Keratinocyte (primary cell): ENCODE data around the gene SREBF2. TPM values are rescaled to one million over a fixed set of nuclear protein-coding genes. Genes with fewer than 3 reads are reported as not detected.

Experiments
- DNase-seq: peaks from one replicate; pipeline ENCODE4 v3.0.0-alpha.2; 2011; ENCODE audit warnings: low read depth, missing footprints, low spot score
- FAIRE-seq: peaks from 2 replicates; lab custom pipeline; 2011; peaks lifted over from hg19 to GRCh38; lab: Jason Lieb, UNC
- H2AFZ ChIP-seq: 2 replicates; pipeline ENCODE4 v1.6.0; 2012; ENCODE audit warnings: low read length, control low read depth, inconsistent platforms; ENCODE audit not compliant: control insufficient read depth
- H3K27ac ChIP-seq: 2 replicates; pipeline ENCODE4 v1.5.1; 2011; ENCODE audit warnings: low read length; ENCODE audit not compliant: control insufficient read depth, insufficient read depth
- H3K27me3 ChIP-seq: 3 replicates; pipeline ENCODE4 v1.6.0; 2011; ENCODE audit warnings: low read length; ENCODE audit not compliant: control insufficient read depth, insufficient read depth; ENCODE audit errors: extremely low read depth
- H3K36me3 ChIP-seq, 2 experiments: 2 replicates in 1 of 2; 3 replicates in 1 of 2; pipeline ENCODE4 v1.5.1; 2011; ENCODE audit warnings: low read length in 2 of 2, mild to moderate bottlenecking in 1 of 2; ENCODE audit not compliant: control insufficient read depth in 2 of 2, insufficient read depth in 2 of 2; ENCODE audit errors: extremely low read depth in 1 of 2
- H3K4me1 ChIP-seq: 3 replicates; pipeline ENCODE4 v1.5.1; 2011; ENCODE audit warnings: low read length; ENCODE audit not compliant: control insufficient read depth, insufficient read depth; ENCODE audit errors: extremely low read depth
- H3K4me2 ChIP-seq: 3 replicates; pipeline ENCODE4 v1.6.0; 2011; ENCODE audit warnings: low read depth, low read length; ENCODE audit not compliant: control insufficient read depth, insufficient read depth; ENCODE audit errors: extremely low read depth
- H3K4me3 ChIP-seq, 3 experiments: fragments of 200-600 bp in 1 of 3; sonication (generic) in 1 of 3; 2 replicates in 2 of 3; 3 replicates in 1 of 3; pipeline ENCODE4 v1.5.1; 2011 to 2016; ENCODE audit warnings: low read length in 3 of 3, mild to moderate bottlenecking in 3 of 3, control low read depth in 2 of 3, inconsistent platforms in 1 of 3, low read depth in 1 of 3, mixed read lengths in 1 of 3, mixed run types in 1 of 3, moderate library complexity in 1 of 3; ENCODE audit not compliant: control insufficient read depth in 2 of 3, insufficient read depth in 2 of 3; ENCODE audit errors: extremely low read depth in 1 of 3
- H3K79me2 ChIP-seq: 2 replicates; pipeline ENCODE4 v1.6.0; 2012; ENCODE audit warnings: low read length; ENCODE audit not compliant: control insufficient read depth, insufficient read depth
- H3K9ac ChIP-seq: 3 replicates; pipeline ENCODE4 v1.6.0; 2011; ENCODE audit warnings: low read length; ENCODE audit not compliant: control insufficient read depth, insufficient read depth; ENCODE audit errors: extremely low read depth
- H3K9me1 ChIP-seq: 3 replicates; pipeline ENCODE4 v1.6.0; 2011; ENCODE audit warnings: low read length; ENCODE audit not compliant: control insufficient read depth, insufficient read depth; ENCODE audit errors: extremely low read depth
- H3K9me3 ChIP-seq: 2 replicates; pipeline ENCODE4 v1.5.1; 2012; ENCODE audit warnings: low read depth, low read length; ENCODE audit not compliant: control insufficient read depth
- H4K20me1 ChIP-seq: 3 replicates; pipeline ENCODE4 v1.6.0; 2011; ENCODE audit warnings: low read length; ENCODE audit not compliant: control insufficient read depth, insufficient read depth; ENCODE audit errors: extremely low read depth
- CTCF ChIP-seq, 3 experiments: IDR thresholded peaks in 1 of 3; conservative IDR thresholded peaks in 1 of 3; optimal IDR thresholded peaks in 1 of 3; 2 replicates in 2 of 3; 3 replicates in 1 of 3; pipeline versions ENCODE3 to v1.5.1; 2011; ENCODE audit warnings: low read length in 3 of 3, mild to moderate bottlenecking in 3 of 3, moderate library complexity in 2 of 3, control low read depth in 1 of 3, inconsistent platforms in 1 of 3; ENCODE audit not compliant: insufficient read depth in 2 of 3; ENCODE audit errors: extremely low read depth in 1 of 3
- EZH2 ChIP-seq: IDR thresholded peaks from one replicate; pipeline ENCODE4 v1.6.1; 2012; ENCODE audit warnings: inconsistent platforms, mild to moderate bottlenecking, low read length, moderate library complexity
- dilution Hi-C: fragments of 300-500 bp; cut with MboI; formaldehyde crosslinking; loops from one replicate; pipeline ENCODE4 v1.7.0; 2020; ENCODE audit warnings: low sequenced_read_pairs; ENCODE audit not compliant: extremely low pct_ligation_motif_present
- polyA plus RNA-seq, 5 experiments: library from polyadenylated mRNA; depleted of rRNA in 3 of 5; stranded (reverse) in 3 of 5; stranded (forward) in 1 of 5; unstranded in 1 of 5; fragments of >200 nt; gene quantifications; 1 replicate in 1 of 5; 2 replicates in 3 of 5; 3 replicates in 1 of 5; pipeline versions ENCODE4 v1.2.1 to v1.2.3, GENCODE V29; 2011 to 2012; ENCODE audit warnings: missing spikeins in 2 of 5, low read depth in 1 of 5, low replicate concordance in 1 of 5

The SREBF2 gene
- polyA plus RNA-seq, 1 donor (not counting 4 experiments of a cell fraction or from before 2014, with no cell fraction given) = 57.5 TPM

GRCh38 chr22:41940832-41941765, 108.2 kb downstream of the SREBF2 start:
- no peak overlapping the region for H3K4me2 ChIP-seq
- peak; percentile 85 for FAIRE-seq
- H2AFZ ChIP-seq = peak overlapping the region; percentile 57
- DNase-seq = peak; percentile 70
- H3K9me3 ChIP-seq = no peaks in the 10 kb centered on the region
- no peaks in the 10 kb centered on the region for H3K27me3 ChIP-seq
- peaks cover 20% of the 10 kb centered on the region for H3K4me1 ChIP-seq
- peak overlapping the region; percentile 44 for H3K27ac ChIP-seq
- no peak overlapping the region for H3K4me3 ChIP-seq
- H4K20me1 ChIP-seq = no peaks in the 10 kb centered on the region
- dilution Hi-C loops = no loop called here
- H3K36me3 ChIP-seq = peaks cover 0 to 16% of the 10 kb centered on the region in 2 experiments
- H3K9me1 ChIP-seq = no peaks in the 10 kb centered on the region
- H3K9ac ChIP-seq = peak overlapping the region; percentile 40
- TF ChIP-seq CTCF (optimal IDR thresholded peaks at IDR 0.05 in 1 of 3, IDR thresholded peaks at IDR 0.05 in 1 of 3, conservative IDR thresholded peaks at IDR 0.05 in 1 of 3; ENCODE audit: extremely low read depth in 1 of 3, insufficient read depth in 2 of 3, low read length in 3 of 3) (peak; percentile 87 to 98 (median 90)), EZH2 (no peak)
- peaks cover 6% of the 10 kb centered on the region for H3K79me2 ChIP-seq

DNA sequence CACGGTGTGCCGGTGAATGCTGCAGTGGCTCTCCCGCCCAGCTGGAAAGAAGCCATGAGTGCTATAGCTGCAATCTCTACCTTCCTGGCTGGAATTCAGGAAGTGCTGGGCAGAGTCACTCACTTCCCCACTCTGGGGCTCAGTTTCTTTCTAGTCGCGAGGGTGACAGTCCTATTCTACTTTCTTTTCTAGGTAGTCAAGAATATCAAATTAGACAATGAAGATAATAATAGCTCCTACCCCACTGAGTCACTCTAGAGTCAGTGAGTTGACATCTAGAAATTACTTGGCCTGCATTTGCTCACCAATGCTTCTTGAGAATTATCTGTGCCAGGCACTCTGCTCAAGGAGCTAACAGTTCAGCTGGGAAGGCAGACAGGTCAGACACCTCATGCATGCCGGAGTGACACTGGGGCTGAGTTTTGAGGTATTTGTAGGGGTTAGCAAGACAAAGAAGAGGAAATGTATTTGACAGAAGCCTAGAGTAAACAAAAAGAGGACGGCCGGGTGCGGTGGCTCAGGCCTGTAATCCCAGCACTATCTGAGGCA, 110.8 kb downstream of the SREBF2 start:
- H3K9me3 ChIP-seq = no peaks in the 10 kb centered on the region
- no peak overlapping the region for H3K4me2 ChIP-seq
- no peaks in the 10 kb centered on the region for H4K20me1 ChIP-seq
- H3K4me1 ChIP-seq = peaks cover 27% of the 10 kb centered on the region
- DNase-seq (no peak), FAIRE-seq (no peak)
- peaks cover 0 to 16% of the 10 kb centered on the region in 2 experiments for H3K36me3 ChIP-seq
- TF ChIP-seq CTCF (optimal IDR thresholded peaks at IDR 0.05 in 1 of 3, IDR thresholded peaks at IDR 0.05 in 1 of 3, conservative IDR thresholded peaks at IDR 0.05 in 1 of 3; ENCODE audit: extremely low read depth in 1 of 3, insufficient read depth in 2 of 3, low read length in 3 of 3) = no peak
- no peak for TF ChIP-seq EZH2
- no peaks in the 10 kb centered on the region for H3K27me3 ChIP-seq
- H3K4me3 ChIP-seq = no peak overlapping the region
- no peak overlapping the region for H3K9ac ChIP-seq
- H3K27ac ChIP-seq = no peak overlapping the region
- no peaks in the 10 kb centered on the region for H3K9me1 ChIP-seq
- peaks cover 9% of the 10 kb centered on the region for H3K79me2 ChIP-seq
- no peak overlapping the region for H2AFZ ChIP-seq
- dilution Hi-C loops = no loop called here
